HepG2 (cell line): ENCODE data around the gene CARS2.

Experiments used
- CTCF ChIP-seq: sonication (generic); formaldehyde crosslinking; IDR thresholded peaks from 2 replicates; pipeline ENCODE4 v1.5.0; 2020; ENCODE audit warnings: mild to moderate bottlenecking, missing genetic modification reagents, moderate library complexity
- EP300 ChIP-seq, 3 experiments: sonication (generic) in 1 of 3; formaldehyde crosslinking in 1 of 3; IDR thresholded peaks; 2 replicates each; pipeline versions ENCODE4 v1.5.1 to v1.6.1; 2011 to 2020; ENCODE audit warnings: low read depth in 2 of 3, low read length in 2 of 3, borderline replicate concordance in 1 of 3, improper control_type of control experiment in 1 of 3, mild to moderate bottlenecking in 1 of 3, missing genetic modification reagents in 1 of 3, moderate library complexity in 1 of 3
- HNF4A ChIP-seq: sonication (generic); formaldehyde crosslinking; IDR thresholded peaks from 2 replicates; pipeline ENCODE4 v1.4.0; 2020; ENCODE audit warnings: missing genetic modification reagents
- KDM3A ChIP-seq: IDR thresholded peaks from 2 replicates; pipeline ENCODE4 v1.6.1; 2018; ENCODE audit warnings: low read depth, missing compliant biosample characterization
- MTA3 ChIP-seq: sonication (generic); formaldehyde crosslinking; IDR thresholded peaks from 2 replicates; pipeline ENCODE4 v1.4.0; 2020; ENCODE audit warnings: missing genetic modification reagents
- PHF21A ChIP-seq: sonication (generic); formaldehyde crosslinking; IDR thresholded peaks from 2 replicates; pipeline ENCODE4 v1.5.0; 2020; ENCODE audit warnings: mild to moderate bottlenecking, missing genetic modification reagents
- POLR2AphosphoS5 ChIP-seq: IDR thresholded peaks from 2 replicates; pipeline ENCODE4 v1.6.1; 2012; ENCODE audit warnings: low read depth, low read length
- RBFOX2 ChIP-seq: fragments of 200-400 bp; formaldehyde crosslinking; IDR thresholded peaks from 2 replicates; pipeline ENCODE4 v1.6.1; 2017; ENCODE audit warnings: low read depth, mild to moderate bottlenecking, low read length
- SMC3 ChIP-seq: IDR thresholded peaks from 2 replicates; pipeline ENCODE4 v1.6.1; 2011; ENCODE audit warnings: low read length, improper control_type of control experiment
- SOX13 ChIP-seq, 3 experiments: fragments of 450-650 bp in 1 of 3; sonication (generic) in 1 of 3; formaldehyde crosslinking in 1 of 3; IDR thresholded peaks in 2 of 3; conservative IDR thresholded peaks in 1 of 3; 2 replicates each; pipeline versions ENCODE4 v1.5.0 to v1.6.1; 2016 to 2020; ENCODE audit warnings: antibody characterized with exemption in 1 of 3, mild to moderate bottlenecking in 1 of 3, missing compliant biosample characterization in 1 of 3, missing genetic modification reagents in 1 of 3, moderate library complexity in 1 of 3
- TBP ChIP-seq: sonication (generic); formaldehyde crosslinking; IDR thresholded peaks from 2 replicates; pipeline ENCODE4 v1.5.0; 2020; ENCODE audit warnings: missing genetic modification reagents
- TOE1 ChIP-seq: sonication (generic); formaldehyde crosslinking; IDR thresholded peaks from 2 replicates; pipeline ENCODE4 v1.4.0; 2020; ENCODE audit warnings: mild to moderate bottlenecking, missing genetic modification reagents
- ZNF552 ChIP-seq: sonication (generic); formaldehyde crosslinking; IDR thresholded peaks from 2 replicates; pipeline ENCODE4 v1.9.0; 2022; ENCODE audit warnings: missing genetic modification reagents, mild to moderate bottlenecking, borderline replicate concordance

DNA sequence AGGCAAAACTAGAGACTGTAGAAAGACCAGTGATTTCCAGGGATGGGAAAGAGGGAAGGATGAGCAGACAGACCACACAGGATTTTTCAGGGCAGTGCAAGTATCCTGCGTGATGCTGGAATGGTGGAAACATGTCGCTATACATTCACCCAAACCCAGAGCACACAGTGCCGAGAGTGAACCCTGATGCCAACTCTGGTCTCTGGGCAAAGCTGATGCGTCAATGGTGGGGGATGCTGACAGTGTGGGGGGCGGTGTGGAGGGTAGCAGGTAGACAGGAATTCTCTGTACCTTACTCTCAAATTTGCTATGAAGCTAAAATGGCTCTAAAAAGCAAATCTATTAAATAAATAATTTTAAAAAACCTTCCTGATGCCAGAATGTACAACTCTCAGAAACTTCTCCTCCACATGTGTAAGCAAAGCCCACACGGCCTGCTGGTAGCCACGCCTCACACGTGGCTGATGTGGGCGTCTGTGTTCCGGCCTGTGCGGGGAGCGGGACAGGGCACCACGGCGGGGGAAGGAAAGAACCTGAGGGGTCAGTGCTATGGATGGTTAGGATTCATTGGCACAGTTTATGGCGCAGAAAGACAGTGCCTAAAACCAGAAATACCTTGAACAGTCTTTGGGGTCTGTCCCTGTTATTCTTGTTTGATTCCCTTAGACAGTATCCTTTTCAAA, 23.9 kb downstream of the CARS2 start:
- TF ChIP-seq CTCF (CRISPR knock-in tag): no peak
- no peak for TF ChIP-seq EP300 (IDR thresholded peaks at IDR 0.05; ENCODE audit: low read depth in 2 of 2, low read length in 2 of 2)
- TF ChIP-seq EP300 (CRISPR knock-in tag; IDR thresholded peaks at IDR 0.05; ENCODE audit: borderline replicate concordance): no peak
- no peak for TF ChIP-seq HNF4A
- TF ChIP-seq KDM3A (CRISPR knock-in tag): no peak
- no peak for TF ChIP-seq MTA3 (CRISPR knock-in tag)
- no peak for TF ChIP-seq ZNF552 (CRISPR knock-in tag)
- TF ChIP-seq PHF21A (CRISPR knock-in tag): no peak
- no peak for TF ChIP-seq SOX13 (IDR thresholded peaks at IDR 0.05)
- no peak for TF ChIP-seq SOX13 (CRISPR knock-in tag; conservative IDR thresholded peaks at IDR 0.05 in 1 of 2, IDR thresholded peaks at IDR 0.05 in 1 of 2)
- TF ChIP-seq RBFOX2: no peak
- no peak for TF ChIP-seq SMC3
- no peak for TF ChIP-seq TOE1 (CRISPR knock-in tag)
- TF ChIP-seq TBP (CRISPR knock-in tag): no peak
- no peak for TF ChIP-seq POLR2AphosphoS5
